ENCODE results near the gene RCOR1.

The RCOR1 gene

GRCh38 chr14:102586420-102587104 is 5.9 kb upstream of the RCOR1 start:
- ChIA-PET POLR2A (no interaction called here), CTCF (interaction anchor here (2.2 kb wide), 1 partner anchor 8 kb away, joined by 16 read pairs; no protein-coding TSS in a partner anchor)
- DNase-seq (ENCODE audit: low read depth, low spot score), result no peak
- no peak overlapping the region for H3K4me3 ChIP-seq (ENCODE audit: low read depth, low read length)
- TF ChIP-seq, protein P1, sequence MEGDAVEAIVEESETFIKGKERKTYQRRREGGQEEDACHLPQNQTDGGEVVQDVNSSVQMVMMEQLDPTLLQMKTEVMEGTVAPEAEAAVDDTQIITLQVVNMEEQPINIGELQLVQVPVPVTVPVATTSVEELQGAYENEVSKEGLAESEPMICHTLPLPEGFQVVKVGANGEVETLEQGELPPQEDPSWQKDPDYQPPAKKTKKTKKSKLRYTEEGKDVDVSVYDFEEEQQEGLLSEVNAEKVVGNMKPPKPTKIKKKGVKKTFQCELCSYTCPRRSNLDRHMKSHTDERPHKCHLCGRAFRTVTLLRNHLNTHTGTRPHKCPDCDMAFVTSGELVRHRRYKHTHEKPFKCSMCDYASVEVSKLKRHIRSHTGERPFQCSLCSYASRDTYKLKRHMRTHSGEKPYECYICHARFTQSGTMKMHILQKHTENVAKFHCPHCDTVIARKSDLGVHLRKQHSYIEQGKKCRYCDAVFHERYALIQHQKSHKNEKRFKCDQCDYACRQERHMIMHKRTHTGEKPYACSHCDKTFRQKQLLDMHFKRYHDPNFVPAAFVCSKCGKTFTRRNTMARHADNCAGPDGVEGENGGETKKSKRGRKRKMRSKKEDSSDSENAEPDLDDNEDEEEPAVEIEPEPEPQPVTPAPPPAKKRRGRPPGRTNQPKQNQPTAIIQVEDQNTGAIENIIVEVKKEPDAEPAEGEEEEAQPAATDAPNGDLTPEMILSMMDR (IDR thresholded peaks at IDR 0.05; ENCODE audit: insufficient read depth, low read length, missing control alignments), result peak; percentile 15

DNA sequence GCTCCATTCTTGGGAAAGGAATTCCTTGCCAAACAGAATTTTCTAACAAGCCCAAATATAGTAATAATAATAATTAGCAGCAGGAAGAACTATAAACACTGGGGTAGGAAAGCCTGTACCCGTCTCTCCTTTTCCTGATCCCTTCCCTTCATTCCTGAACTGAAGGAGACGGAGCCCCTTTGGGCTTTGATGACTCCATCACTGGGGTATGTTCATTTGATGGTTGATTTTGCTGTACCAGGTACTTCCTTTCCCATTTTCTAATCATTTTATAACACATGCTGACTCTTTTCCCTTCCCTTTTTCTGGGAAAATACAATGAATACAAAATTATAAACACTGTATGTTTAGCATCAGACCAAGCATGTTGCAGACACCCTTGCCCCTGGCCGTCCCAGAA is 3.6 kb upstream of the RCOR1 start:
- no peak overlapping the region for H3K4me3 ChIP-seq (ENCODE audit: low read depth, low read length)
- ChIA-PET CTCF (interaction anchor here (1.4 to 1.5 kb wide), 2 partner anchors 9 to 64 kb away, joined by 5 read pairs; no protein-coding TSS in a partner anchor), POLR2A (no interaction called here)
- no peak for DNase-seq (ENCODE audit: low read depth, low spot score)
- TF ChIP-seq, protein P1 (IDR thresholded peaks at IDR 0.05; ENCODE audit: insufficient read depth, low read length, missing control alignments), result no peak

DNA sequence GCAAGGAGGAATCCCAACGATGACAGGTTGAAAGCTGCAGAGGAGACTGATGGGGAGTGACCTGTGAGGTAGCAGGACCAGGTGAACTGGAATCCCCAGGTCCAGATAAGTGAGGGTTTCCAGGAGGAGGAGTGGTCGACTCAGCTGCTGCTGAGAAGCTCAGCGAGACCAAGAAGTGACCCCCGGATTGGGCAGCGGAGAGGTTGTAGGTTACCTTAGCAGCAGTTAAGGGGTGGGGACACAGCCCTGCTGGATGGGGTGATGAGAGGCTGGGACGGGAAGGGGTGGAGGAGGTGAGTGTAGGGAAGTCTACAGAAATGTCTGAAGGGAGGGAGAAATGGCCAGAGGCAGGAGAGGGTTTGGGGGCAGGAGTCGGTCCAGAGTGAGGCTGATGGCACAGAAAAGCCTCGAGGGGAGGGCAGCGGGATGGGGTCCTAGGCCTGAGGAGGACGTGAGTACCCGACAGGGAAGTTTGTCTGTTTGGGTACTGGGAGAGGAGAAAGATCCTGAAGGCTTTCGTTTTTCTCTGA is 2.6 kb upstream of the RCOR1 start:
- TF ChIP-seq, protein P1 (IDR thresholded peaks at IDR 0.05; ENCODE audit: insufficient read depth, low read length, missing control alignments), result no peak
- ChIA-PET POLR2A (no interaction called here), CTCF (interaction anchor here (1.4 to 1.5 kb wide), 2 partner anchors 10 to 65 kb away, joined by 5 read pairs; no protein-coding TSS in a partner anchor)
- no peak overlapping the region for H3K4me3 ChIP-seq (ENCODE audit: low read depth, low read length)
- no peak for DNase-seq (ENCODE audit: low read depth, low spot score)

DNA sequence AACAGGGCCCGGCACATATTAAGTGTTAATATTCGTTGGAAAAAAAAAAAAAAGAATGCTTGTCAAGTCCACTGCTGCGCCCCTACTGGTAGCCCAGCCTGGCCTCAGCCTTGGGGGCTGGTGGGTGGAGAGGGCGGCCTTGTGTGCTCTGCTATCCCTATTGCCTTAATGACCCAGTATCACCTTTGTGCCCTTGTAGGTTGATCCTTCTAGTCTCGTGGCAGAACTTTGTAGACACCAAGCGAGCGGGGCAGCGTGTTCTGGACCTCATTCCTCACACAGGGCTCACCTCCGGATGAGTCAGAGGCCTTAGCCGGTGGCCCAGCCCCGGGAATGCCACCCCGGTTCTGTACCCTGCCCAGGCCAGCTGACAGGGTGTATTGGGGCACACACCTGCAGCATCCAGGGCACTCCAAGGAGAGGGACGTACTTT is 1.8 kb upstream of the RCOR1 start:
- ChIA-PET POLR2A (interaction anchor here (1.3 kb wide), 1 partner anchor 31 kb away, joined by 3 read pairs; no protein-coding TSS in a partner anchor), CTCF (interaction anchor here (1.4 kb wide), 1 partner anchor 66 kb away, joined by 6 read pairs; no protein-coding TSS in a partner anchor)
- no peak for DNase-seq (ENCODE audit: low read depth, low spot score)
- peak overlapping the region; percentile 78; the same call in 1 of the 2 replicates for H3K4me3 ChIP-seq (ENCODE audit: low read depth, low read length)
- TF ChIP-seq, protein P1 (IDR thresholded peaks at IDR 0.05; ENCODE audit: insufficient read depth, low read length, missing control alignments), result peak; percentile 22

DNA sequence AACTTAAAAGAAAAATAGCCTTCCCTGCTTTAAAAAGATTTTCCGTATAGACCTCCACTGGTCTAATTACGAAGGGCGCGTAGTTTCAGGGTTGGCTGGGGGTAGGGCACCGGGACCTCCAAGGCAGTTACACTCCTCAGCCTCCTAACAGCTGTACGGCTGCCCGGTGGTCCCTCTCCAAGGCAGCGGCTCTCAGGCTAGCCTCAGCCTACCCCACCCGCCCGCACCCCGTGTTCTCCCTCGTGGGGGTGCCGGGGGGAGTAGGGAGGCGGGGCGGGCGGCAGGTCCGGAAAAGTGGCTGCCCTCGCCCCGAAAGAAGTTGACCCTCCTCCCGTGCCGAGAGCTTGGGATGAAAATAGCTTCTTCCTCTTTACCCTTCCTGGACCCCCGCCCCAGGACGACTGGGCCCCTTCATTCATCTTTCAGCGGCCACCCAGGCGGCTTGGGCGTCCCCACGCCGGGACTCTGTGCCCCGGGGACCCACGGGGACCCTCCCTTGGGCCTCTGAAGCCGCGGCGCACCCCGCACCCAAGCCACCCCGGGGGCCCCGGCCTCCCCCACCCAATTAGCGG is 991 bp upstream of the RCOR1 start:
- H3K4me3 ChIP-seq (ENCODE audit: low read depth, low read length), result peak overlapping the region; percentile 78
- ChIA-PET CTCF (interaction anchor here (1.4 kb wide), 1 partner anchor 67 kb away, joined by 6 read pairs; no protein-coding TSS in a partner anchor), POLR2A (interaction anchor here (0.8 to 1.3 kb wide), 2 partner anchors 31 to 67 kb away, joined by 3 read pairs; no protein-coding TSS in a partner anchor)
- DNase-seq (ENCODE audit: low read depth, low spot score), result no peak
- TF ChIP-seq, protein P1 (IDR thresholded peaks at IDR 0.05; ENCODE audit: insufficient read depth, low read length, missing control alignments), result no peak

- H3K4me3 ChIP-seq (ENCODE audit: low read depth, low read length), result peak overlapping the region; percentile 79
- ChIA-PET POLR2A (no interaction called here), CTCF (interaction anchor here (1.7 to 5.1 kb wide), 2 partner anchors 17 to 76 kb away, joined by 5 to 87 read pairs; no protein-coding TSS in a partner anchor)
- TF ChIP-seq, protein P1 (IDR thresholded peaks at IDR 0.05; ENCODE audit: insufficient read depth, low read length, missing control alignments), result no peak
- DNase-seq (ENCODE audit: low read depth, low spot score), result no peak
Measured at GRCh38 chr14:102592763-102593060, 263 bp downstream of the RCOR1 start.

Measured in AG04449 (cell line).